ENCODE results near the gene FAM83B.
"Not testable (repeated sequence)": the region's sequence is repeated elsewhere in the genome, so short reads cannot be mapped to it uniquely, and the experiment has no call there.

Gene FAM83B

GRCh38 chr6:54846243-54846856 lies at the start of gene FAM83B:
Gene FAM83B, plus strand, starts transcription at chr6:54846771. Its CDS starts 23,476 bp downstream, at chr6:54870247.
- peak; percentile 67 for DNase-seq

DNA sequence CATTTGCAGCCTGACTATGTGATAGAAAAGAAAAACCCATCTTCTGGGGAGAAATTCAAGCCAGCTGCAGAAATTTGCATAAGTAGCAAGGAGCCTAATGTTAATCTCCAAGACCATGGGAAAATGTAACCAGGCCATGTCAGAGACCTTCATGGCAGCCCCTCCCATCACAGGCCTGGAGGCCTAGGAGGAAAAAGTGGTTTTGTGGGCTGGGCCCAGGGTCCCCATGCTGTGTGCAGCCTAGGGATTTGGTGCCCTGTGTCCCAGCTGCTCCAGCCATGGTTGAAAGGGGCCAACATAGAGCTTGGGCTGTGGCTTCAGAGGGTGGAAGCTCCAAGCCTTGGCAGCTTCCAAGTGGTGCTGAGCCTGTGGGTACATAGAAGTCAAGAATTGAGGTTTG lies 49.7 kb upstream of the FAM83B start:
- not testable (repeated sequence) for DNase-seq

GRCh38 chr6:54800050-54800600 lies 46.4 kb upstream of the FAM83B start:
- no peak for DNase-seq

GRCh38 chr6:54801244-54801643 lies 45.3 kb upstream of the FAM83B start:
- no peak for DNase-seq

- DNase-seq = no peak
These were observed 44.9 kb upstream of the FAM83B start for GRCh38 chr6:54801669-54802068.

GRCh38 chr6:54802775-54803634 lies 43.6 kb upstream of the FAM83B start:
- no peak for DNase-seq

- peak; percentile 51 for DNase-seq
These were observed 41.5 kb upstream of the FAM83B start for GRCh38 chr6:54805077-54805476.

GRCh38 chr6:54810147-54810546 lies 36.4 kb upstream of the FAM83B start:
- DNase-seq = no peak

DNA sequence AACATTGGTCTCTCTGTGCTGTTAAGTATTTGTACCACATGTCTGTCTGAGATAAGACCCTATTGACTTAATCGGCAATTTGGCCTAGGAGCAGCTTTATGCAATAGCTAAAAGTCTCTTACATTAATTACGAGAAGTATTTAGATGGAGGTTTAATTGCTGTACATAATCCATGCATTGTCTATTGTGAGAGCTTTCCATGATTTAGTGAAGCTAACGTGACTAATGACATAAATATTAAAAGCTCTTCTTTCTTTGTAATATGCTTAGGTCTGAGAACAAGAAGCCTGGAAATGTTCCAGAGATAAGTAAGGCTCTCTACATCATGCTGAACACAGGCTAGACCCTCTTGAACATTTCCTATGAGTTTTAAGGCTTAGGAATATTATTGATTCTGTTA lies 32.7 kb upstream of the FAM83B start:
- DNase-seq = no peak

DNA sequence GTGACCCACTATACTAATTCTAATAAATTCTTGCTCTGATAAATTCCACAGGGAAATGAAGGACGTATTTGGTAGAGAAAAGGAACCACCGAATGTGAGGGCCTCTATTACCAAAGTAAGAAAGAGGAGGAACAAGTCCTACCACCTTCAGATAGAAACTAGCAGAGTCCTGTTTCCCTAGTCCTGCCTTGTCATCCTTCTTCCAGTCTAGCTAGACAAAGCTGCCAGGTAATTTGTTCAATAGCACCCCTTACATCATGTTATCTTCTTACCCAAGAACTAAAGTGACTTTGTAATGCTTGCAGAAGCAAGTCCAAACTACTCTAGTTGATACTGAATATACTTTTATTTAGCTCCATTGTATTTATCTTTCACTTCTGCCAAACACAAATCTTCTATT lies 29.3 kb upstream of the FAM83B start:
- DNase-seq = no peak

DNA sequence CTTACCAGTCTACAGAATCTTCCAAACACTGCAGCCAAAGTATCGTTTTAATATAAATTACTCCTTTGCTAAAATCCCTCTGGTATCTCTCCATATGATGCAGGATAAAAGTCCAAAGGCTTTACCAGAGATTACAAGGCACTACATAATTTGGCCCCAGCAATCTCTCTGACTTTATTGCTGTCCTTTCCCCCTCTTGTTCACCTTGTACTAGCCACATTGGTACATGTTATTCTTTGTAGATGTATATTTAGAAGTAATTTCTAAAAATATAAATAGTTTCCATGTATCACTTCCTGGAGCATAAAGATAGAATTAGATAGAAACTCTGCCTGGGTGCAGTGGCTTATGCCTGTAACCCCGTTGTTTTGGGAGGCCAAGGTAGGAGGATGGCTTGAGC lies 28.7 kb upstream of the FAM83B start:
- no peak for DNase-seq

- not testable (repeated sequence) for DNase-seq
These were observed 22.3 kb upstream of the FAM83B start for GRCh38 chr6:54824225-54824624.

GRCh38 chr6:54827010-54827409 lies 19.6 kb upstream of the FAM83B start:
- DNase-seq = no peak

DNA sequence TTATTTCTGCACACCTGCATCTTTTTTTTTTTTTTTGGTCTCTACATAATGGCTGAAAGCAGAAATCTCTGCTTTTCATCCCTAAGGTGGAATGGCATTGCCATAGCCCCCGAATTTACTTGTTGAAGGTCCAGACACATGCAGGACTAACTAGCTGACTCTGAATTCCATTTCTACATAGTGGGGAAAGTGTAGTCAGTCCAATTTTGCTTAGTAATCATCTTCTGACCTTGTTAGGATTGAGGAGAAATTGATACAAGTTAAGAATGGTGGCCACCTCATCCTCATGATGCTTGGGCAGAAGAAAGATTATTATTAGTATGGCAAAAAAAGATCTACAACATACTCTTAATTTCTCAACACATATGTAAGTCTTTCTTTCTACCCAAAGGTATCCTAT lies 16.4 kb upstream of the FAM83B start:
- DNase-seq = no peak

DNA sequence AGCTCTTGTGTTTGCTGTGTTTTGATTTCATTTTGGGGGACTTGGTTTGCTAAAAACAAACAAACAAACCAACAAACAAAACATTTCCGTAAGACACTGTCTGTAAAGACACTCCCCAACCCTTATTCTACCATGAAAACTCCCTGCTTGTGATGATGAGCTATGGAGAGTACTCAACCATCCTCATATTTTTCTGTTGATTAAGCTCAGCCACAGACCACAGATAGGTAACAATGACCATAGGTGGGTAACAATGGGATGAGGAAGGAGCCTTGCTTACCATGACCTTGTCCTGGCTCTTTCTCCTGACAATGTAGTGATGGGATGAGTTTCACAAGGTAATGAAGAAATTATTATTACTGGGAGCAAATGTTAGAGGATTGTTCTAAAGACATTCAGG lies 11.4 kb upstream of the FAM83B start:
- DNase-seq = no peak

DNA sequence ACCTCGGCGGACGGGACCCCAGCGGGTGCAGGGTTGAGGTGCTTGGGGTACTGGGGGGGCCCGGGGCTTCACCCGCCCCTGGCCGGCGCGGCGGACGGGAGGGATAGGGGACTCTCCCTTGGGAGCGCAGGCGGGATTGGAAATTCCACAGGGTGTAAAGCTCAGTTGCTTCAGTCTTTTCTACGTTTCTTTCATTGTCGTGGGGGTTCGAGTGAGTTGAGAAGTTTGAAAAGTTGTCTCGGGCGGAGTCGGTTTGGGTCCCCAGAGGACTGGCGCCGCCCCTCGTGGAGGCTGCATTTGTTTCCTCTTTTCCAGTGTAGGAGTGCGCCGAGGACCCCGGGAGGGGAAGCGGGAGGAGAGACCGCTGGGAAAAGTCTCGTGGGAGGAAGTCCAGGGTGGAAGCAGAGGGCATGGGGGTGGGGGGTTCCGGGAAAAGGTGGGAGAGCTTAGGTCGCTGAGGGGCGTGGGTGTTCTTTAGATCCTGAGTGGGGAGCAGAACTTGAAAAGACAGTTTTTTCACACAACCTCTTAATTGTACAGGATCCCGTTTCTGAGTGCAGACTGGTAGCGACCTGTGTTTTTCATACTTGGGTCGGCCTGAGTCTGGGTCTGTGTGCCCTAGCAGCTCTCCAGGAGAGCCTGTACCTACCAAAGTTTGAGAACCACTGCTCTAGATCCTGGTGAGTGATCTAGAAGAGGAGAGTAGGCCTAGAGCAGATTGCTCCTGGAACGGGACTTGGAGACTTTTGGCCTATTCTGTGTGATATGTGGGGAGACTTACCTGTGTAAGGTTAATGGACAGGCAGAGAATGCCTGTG lies 495 bp downstream of the FAM83B start:
- peak; percentile 61 for DNase-seq

DNA sequence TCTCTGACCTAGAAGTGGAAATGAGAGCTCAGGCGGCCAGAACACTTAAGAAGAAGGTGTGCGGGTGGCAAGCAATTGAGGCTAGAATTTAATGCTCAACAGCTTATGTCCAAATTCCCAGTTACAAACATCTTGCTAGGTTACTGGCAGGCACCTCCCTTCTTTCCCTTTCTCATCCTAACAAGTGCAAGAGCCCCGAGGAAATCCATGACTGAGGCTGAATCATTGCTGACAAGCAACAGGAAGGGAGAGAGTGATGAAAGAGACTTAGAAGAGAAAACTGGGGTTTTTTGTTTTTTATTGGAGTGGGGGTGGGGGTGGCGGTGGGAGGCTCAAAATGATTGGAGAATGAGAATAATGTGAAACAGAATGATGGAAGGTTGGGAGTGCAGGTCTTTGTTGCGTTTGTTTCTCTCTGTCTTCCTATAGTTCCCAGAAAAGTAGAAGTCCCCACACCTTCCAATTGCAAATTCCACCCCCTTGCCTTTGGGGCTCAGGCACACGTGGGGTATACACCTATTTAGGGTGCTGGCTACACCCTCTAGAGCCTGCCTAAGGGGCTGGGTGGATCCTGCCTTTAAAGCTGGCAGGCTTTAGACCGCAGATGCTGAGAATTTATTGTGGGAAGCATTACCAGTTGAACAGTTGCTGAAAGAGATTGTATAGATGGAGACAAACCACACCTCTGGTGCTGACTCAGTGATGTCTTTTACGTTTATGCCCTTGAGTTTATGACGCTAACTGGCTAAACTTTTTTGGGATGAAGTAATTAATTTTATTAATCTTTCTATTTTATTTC lies 1.4 kb downstream of the FAM83B start:
- DNase-seq = no peak

DNA sequence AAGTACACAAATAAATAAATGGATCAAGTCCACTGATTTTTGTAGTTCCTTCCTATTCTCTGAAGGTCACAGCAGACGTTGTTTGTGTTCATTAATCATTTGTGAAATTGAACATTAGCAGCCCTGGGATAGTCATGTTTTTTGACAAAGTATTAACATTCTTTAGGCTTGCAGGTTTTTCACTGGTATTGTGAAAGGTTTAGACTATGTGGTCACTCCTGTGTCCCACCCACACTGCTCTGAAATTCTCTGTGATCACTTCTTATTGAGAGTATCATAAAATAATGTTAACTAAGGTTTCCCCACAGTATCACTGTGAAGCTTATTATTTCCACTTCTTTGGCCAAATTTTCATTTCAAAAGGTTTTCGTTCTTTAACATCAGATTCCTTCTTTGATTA lies 3.5 kb downstream of the FAM83B start:
- no peak for DNase-seq

DNA sequence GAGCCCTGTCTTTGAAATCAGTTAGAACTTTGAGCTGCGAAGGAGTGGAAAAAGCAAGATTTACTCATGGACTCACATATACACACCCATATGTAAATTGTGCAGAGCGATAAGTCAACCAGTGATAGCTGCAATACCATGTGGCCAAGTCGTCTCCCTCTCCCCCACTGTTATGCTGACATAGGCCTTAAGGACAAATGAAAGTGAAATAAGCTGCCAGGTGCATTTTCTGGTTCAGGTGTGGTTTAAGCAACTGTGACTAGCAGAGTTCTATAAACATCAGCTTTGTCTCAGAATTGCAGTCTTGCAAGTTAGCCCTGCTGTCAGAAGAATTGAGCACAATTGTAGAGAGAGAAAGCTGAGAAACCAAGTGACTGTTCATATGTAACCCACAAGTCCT lies 9.6 kb downstream of the FAM83B start:
- no peak for DNase-seq

- DNase-seq = no peak
These were observed 13.6 kb downstream of the FAM83B start for GRCh38 chr6:54860132-54860531.

DNA sequence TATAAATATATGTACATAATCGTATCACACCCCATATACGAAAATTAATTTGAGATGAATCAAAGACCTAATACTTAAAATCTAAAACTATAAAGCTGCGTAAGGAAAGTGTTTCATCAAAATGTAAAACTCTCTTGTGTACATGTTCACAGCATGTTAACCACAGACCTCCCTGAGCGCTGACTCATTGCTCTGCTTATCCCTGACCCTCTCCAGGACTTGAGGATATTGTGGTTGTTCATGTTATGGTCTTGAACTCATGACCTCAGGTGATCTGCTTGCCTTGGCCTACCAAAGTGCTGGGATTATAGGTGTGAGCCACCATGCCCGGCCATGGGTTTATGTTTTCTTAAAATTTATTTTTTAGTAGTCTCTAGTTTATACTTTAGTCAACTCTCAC lies 14.2 kb downstream of the FAM83B start:
- no peak for DNase-seq

DNA sequence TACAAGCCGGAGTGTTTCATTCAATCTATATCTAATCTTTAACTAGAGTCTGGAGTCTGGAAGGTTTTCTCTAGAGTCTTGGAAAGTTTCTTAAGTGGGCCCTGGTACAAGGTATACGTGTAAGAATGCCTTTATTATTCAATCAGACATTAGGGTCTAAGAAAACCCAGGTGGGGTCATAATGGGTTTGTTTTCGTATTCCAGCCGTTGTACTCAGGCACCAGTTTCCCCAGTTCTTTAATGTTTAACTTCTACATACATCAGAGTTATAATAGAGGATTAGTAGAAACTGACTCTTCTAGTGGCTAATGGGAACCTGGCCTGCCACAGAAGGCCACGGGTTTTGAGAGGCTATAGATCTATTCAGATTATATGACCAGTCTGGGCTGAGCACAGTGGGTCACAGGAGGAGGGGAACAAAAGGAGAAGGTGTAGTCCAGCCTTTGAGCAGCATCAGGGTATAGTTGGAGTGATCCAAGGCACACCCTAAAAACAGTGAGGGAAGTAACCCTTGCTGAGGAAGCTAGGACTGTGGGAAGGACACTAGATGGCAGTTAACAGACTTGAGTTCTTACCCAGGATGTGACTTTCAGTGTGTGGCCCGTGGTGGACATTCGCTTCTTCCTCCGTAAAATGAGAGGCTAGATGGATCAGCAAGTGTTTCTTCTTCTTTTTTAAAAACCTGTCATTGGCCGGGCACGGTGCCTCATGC lies 15.5 kb downstream of the FAM83B start:
- no peak for DNase-seq

Data from eye (tissue), 1 donor.